Epithelial cell of prostate (primary cell): ENCODE measurements around the gene RALB.
A peak's percentile ranks its signal among the peaks of the same experiment; 100 is the strongest.
"Not testable (repeated sequence)": the region's sequence is repeated elsewhere in the genome, so short reads cannot be mapped to it uniquely, and the experiment has no call there.

Experiments used
- DNase-seq: peaks from one replicate; pipeline ENCODE4 v3.0.0-alpha.2; 2011; ENCODE audit warnings: low read depth, low spot score
- H3K27ac ChIP-seq: fragments of 450-650 bp; 2 replicates; pipeline ENCODE4 v1.5.1; 2017; ENCODE audit warnings: mild to moderate bottlenecking

Gene RALB

DNA sequence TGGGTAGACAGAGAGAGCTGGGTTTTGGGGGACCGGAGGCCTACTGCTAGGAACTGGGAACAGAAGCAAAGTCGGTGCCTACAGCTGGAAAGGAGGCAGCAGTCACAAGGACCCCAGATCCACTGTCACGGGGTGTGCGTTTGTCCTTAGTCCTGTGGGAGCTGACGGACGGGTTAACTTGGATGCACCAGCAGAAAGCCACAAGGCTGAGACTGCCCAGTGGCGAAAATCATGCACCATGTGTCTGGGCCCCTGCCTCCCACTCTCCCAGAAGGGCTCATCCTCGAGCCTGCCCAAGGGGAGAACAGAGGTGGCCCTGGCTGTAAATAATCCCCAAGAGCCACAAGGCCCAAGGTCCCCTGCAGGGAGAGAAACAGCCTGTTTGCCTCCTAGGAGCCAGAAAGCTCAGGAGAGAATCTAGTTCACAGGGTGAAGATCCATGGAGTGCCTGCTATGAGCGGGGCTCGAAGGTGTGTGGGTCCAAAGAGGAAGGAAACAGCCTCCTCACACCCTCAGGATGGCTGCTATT is 11.7 kb upstream of the RALB start:
- H3K27ac ChIP-seq = no peak overlapping the region

DNA sequence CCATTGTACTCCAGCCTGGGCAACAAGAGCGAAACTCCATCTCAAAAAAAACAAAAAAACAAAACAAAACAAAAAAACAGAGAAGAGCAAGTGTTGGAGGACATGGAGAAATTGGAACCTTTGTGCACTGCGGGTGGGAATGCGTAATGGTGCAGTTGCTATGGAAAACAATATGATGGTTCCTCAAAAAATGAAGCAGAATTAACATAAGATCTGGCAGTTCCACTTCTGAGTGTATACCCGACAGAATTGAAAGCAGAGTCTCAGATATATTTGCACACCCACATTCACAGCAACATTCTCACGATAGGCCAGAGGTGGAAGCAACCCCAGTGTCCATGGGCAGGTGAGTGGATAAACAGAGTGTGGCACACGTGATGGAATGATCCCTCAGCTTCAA is 11.0 kb upstream of the RALB start:
- DNase-seq = no peak
- H3K27ac ChIP-seq = no peak overlapping the region

More for the DNA sequence above, 11.7 kb upstream of the RALB start:
- DNase-seq = no peak

DNA sequence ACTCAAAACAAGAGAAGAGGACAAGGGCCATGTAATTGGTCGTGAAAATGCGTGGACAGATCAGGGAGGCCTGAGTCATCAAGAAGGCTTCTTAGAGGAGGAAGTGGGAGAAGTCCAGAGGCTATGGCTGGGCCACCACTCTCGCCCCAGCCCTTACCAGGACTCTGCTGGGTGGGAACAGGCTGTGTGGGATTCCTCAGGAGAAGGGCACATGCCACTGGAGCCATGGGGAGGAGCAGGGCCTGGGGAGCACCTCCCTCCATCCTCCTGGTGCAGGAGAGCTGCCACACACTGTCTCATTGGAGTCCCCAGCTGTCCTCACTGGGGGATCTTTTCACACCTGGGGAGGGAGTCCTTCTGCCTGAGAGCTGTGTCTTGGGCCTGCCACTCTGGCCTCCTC is 9.4 kb upstream of the RALB start:
- DNase-seq = no peak

DNA sequence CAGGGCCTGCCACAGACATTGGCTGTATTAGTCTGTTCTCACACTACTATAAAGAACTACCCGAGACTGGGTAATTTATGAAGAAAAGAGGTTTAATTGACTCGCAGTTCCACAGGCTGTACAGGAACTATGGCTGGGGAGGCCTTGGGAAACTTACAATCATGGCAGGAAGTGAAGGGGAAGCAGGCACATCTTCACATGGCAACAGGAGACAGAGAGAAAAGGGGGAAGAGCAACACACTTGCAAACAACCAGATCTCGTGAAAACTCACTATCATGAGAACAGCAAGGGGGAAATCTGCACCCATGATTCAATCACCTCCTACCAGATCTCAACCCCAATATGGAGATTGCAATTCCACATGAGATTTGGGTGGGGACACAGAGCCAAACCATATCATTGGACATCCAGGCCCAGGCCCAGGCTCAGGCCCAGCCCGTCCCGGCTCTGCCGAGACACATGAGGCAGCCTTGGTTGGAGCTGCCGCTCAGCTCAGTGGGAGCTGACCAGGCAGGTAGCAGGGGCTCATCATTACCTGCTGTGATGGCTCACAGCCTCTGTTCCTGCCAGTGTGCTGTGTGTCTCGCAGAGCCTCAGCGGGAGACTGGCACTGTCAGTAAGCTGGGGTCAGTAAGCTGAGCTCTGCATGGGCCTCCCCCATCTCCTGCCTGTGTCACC is 8.6 kb upstream of the RALB start:
- no peak for DNase-seq
- no peak overlapping the region for H3K27ac ChIP-seq

More for the DNA sequence above, 9.4 kb upstream of the RALB start:
- peak overlapping the region; percentile 28 for H3K27ac ChIP-seq

DNA sequence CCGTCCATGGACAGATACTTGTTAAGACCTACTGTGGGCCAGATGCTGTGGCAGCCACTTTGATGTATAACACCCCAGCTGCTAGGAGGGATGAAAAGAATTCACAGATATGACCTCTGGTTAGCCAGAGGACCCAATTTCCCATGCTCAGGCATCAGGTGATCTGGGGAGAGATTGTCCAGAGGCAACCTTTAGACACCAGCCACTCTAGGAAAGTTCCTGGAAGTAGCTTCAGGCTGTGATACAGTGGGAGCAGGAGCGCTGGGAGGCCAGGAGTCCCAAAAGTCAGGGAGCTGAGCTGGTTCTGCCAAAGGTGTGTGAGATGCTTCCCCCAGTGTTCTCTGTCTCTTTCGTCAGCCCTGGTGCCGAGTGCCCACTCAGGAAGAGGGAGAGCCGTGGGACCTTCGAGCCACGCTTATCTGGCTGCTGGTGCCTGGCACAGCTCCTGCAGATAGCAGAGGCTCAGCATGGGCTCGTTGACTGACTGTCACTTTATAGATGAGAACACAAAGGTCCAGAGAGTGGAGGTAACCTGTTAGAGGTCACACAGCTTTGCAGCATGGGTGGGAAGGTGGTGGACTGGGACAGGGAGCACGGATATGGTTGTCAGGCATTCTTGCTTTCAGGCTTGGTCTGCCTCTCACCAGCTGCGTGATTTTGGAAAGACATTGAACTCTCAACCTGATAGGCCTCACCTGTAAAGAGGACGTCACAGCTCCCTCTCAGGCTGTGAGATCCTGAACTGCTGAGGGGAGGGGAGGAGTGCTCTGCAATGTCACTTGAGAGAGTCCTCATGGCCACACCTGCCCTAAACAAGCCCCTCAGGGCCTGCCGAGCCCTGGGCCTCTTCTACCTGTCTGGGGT is 7.8 kb upstream of the RALB start:
- H3K27ac ChIP-seq = no peak overlapping the region
- DNase-seq = no peak

DNA sequence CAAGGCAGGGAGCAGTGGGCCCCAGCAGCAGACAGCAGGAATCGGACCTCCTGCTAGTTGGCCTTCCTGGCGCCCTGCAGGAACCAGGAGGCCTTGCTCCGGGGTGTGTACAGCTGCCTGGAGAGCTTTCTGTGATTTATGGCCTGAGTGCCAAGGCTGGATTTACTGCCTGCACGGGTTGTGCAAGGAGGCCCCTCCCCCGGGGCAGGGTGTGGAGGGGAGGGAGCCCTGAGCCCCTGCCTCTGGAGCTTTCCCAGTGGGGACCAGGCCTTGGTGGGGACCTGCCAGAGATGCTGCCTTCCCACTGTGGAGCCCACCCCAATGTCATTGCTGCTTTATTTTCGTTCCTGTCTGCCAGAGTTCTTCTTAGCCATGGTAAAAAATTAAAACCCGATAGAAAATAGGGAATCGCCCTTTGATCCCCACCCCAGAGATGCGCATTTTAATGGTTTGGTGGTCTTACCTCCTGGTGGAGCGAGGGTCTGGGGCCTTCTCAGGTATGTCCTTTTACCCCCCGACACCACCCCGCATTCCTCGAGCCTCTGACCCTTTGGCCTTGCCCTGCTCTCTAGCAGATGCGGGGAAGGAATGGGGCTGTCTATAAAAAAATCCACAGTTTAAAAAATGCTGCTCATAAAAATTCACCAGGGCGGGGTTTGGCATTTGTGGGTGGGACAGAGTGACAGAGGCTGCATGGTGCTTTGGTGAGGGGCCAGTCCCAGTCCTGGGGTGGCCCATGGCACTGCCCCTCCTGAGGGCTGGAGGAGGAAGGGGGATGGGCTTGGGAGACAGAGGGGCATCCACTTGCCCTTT is 6.9 kb upstream of the RALB start:
- H3K27ac ChIP-seq = no peak overlapping the region
- no peak for DNase-seq

DNA sequence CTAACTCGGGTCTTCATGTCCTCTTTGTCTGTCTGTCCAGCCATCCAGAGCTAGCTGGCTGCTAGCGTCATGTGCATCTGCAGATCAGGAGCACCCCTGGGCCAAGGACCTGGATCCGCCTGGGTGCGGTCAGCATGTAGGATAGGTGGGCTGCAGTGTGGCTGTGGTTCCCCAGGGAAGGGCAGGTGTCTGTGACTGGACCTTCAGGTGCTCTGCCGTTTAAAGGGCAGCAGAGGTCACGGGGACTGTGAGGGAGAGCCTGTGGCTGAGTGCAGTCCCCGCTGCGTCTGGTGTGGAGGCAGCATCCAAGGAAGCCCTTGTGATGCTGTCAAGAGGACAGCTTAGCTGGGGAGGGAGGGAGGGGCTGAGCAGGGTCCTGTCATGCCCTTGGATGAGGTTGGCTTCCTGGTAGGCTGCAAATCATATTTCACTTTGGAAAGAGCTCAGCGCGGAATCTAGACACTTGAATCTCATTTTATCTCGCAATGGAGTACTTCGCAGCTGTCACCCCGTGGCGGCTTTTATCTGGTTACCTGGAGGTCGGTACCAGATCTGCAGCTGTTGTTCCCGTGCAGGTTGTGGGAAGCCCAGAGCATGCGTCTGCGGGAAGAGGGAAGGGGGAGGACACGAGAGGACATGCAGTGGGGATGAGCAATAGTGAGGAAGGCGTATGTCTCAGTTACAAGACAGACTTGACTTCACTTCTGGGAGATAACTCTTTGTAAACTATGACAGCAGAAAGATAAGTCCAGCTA is 5.9 kb upstream of the RALB start:
- H3K27ac ChIP-seq = no peak overlapping the region
- no peak for DNase-seq

DNA sequence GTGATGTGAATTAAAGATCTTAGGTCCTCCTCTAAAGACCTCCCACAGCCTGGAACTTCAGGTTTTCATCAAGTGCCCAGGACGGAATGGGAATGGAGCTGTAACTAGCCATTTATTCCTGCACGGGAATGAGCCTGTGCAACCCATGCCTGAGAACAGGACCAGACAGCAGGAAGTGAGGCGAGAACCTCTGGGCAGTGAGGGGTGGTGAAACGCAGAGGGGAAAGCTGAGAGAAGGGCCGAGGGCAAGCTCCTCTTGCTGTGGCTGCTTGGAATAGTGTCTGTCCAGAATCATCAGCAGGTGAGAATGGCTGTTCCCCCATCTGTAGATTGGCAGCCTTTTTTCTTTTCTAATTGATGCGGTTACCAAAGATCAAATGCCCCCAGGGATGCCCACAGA is 4.8 kb upstream of the RALB start:
- no peak overlapping the region for H3K27ac ChIP-seq
- no peak for DNase-seq

DNA sequence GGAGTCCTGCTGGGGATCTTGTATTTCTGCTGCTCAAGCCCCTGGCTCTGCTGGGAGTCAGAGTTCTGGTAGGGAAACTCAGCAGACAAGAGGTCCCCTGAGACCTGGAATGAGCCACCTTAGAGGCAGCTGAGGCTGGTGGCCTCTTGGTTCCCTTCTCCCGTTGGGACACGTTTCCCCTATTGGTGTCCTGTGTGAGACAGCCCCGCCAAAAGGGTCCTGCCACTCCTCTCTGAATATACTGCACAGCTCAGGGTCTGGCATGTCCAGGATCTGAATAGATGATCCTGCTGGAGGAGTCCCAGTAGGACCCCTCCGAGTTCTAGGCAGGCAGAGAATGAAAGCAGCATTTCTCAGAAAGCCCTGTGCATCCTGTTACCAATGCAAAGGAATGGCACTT is 2.0 kb upstream of the RALB start:
- no peak overlapping the region for H3K27ac ChIP-seq
- DNase-seq = no peak

DNA sequence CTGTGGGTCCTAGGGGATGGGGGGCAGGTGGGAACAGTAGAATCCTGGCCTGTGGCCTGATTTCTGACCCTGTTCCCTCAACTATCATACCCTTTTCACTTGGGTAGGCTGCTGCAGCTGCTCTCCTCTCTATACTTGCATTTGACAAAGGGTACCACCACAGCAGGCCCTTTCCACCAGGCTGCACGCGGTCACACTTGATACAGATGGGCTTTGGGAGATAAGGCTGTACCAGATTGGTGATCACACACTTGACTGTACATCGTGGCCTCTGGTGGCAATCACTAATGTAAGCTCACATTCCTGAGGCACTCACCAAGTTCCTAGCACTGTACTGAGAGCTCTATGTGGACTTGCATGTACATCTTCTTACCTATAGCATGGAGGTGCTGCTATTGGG is 1.6 kb upstream of the RALB start:
- no peak for DNase-seq
- H3K27ac ChIP-seq = no peak overlapping the region

DNA sequence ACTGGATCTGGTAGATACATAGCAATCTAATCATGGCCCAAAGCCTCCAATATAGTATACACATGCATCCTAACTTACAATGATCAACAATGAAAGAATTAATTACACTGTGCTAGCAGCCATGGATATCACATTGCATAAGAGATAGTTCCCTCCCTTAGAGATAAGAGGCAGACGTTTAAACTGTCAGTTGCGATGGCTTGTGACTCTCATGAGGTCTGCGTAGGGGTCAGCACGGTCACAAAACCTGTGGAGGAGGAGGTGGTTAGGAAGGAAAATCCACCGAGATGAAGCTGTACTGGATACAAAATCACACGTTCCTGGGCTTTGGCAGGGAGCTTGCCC is 800 bp upstream of the RALB start:
- no peak for DNase-seq
- H3K27ac ChIP-seq = no peak overlapping the region

DNA sequence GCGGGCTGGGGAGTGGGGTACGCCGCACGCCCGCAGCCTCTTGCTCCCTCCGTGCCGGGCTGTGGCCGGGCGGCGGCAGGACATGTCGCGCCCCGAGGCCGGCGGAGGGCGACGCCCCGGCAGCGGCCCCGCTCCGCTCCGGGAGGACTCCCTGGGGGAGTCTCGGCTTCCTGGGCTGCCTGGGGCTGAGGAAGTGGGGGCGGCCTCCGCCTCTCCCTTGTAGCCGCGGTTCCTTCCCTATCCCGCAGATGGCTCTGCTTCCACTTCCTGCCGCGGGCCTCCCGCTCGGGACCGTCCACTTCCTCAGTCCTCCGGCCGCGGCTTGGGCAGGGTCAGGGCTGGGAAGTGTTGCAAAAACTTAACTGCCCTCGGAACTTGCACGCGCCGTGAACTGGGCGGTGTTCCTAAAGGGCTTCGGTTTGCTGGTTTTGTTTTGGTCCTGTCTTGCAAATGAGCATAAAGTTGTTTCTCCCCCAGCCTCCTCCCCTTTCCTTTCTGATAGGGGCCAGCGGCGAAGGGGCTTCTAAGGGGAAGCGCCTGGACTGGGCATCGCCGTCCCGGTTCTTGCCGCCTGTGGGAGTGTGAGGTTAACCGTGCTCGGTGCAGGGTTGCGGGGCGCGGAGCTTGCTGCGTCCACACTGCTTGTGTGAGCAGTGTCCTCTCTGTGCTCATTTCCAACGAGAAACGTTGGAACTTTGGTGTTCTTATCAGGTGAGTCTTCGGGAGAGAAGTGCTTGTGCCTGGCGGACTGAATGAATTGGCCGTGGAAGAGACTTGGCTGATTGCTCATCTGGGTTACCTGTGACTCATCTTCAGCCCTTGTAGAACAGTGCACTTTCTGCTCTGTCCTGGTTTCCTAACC is 600 bp downstream of the RALB start:
- no peak for DNase-seq
- H3K27ac ChIP-seq = peak overlapping the region; percentile 90

DNA sequence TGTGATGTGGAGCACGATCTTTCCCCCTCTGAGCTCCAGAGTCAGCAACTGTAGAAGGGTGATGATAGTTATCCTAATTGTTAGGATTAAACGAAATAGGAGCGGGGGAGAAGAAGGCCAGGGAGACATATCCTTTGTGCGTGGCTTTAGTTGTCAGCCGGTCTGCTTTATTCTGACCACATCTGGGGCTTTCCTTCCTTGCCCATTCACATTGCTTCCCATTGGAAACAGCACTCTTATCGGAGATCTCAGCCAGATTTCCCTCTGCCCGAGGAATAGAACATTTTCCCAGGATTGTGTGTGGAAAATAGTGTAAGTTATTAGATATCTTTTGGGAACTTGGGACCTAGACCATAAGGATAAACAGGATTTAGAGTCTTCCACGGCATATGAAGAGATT is 1.5 kb downstream of the RALB start:
- no peak overlapping the region for H3K27ac ChIP-seq
- DNase-seq = no peak

DNA sequence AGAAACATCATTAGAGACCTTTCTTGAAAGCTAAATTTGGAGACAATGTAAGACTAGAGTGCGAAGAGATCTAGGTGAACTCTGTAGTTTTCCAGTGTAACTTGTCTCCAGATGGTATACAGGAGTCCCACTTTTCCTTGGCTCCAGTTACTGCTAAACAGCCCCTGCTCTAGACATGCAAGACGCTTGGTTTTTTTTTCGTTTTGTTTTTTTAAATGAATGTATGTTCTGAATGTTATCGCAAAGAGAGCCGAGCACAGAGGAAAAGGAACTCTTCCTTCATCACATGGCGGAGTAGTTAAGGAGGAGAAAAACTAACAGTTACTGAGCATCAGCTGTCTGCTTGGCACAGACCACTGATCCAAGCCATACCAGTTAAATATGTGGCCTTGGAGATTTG is 2.4 kb downstream of the RALB start:
- H3K27ac ChIP-seq = no peak overlapping the region
- no peak for DNase-seq

DNA sequence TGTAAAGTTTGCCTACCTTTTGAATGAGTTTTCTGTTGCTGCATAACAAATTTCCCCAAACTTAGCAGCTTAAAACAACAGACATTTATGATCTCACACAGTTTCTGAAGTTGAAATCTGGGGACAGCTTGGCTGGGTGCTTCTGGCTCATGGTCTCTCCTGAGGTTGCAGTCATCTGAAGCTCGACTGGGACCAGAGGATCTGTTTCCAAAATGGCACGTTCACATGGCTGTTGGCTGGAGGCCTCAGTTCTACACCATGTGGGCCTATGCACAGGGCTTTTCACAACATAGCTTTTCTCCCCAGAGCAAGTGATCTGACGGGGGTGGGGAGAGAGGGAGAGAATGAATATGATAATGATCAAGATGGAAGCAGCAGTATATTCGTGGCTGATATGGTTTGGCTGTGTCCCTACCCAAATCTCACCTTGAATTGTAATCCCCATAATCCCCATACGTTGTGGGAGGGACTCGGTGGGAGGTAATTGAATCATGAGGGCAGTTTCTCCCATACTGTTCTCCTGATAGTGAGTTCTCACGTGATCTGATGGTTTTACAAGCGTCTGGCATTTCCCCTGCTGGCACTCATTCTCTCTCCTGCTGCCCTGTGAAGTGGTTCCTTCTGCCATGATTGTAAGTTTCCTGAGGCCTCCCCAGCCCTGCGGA is 3.5 kb downstream of the RALB start:
- H3K27ac ChIP-seq = no peak overlapping the region
- no peak for DNase-seq

DNA sequence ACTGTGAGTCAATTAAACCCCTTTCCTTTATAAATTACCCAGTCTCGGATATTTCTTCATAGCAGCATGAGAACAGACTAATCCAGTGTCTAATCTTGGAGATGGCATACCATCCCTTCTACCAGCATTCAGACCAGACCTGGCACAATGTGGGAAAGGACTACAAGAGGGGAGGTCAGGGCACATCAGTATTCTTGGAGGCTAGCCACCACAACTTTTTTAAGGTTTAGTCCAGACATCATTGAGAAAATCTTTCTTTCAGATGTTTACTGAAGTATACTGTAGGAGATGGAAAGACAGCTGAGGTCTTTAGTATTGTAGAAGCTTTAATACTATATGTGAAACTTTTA is 4.0 kb downstream of the RALB start:
- H3K27ac ChIP-seq = no peak overlapping the region
- DNase-seq = no peak

DNA sequence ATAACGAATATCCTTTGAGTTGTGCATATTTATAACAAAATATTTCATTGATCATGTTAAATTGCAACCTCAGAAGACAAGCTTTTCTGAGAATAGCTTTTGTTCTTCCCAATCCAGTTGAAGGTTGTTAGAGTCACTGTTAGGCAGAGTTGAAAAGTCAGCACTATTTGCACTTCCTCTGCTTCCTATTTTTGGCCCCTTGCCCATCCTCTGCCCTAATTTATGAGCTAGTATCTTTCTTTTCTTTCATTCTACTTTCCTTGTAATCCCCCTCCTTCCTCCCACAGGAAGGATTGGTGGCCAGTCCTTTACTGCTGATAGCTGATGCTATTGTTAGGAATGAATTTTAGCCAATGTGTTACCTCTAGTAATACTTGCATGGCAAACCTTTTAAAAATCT is 4.9 kb downstream of the RALB start:
- no peak overlapping the region for H3K27ac ChIP-seq
- DNase-seq = no peak

DNA sequence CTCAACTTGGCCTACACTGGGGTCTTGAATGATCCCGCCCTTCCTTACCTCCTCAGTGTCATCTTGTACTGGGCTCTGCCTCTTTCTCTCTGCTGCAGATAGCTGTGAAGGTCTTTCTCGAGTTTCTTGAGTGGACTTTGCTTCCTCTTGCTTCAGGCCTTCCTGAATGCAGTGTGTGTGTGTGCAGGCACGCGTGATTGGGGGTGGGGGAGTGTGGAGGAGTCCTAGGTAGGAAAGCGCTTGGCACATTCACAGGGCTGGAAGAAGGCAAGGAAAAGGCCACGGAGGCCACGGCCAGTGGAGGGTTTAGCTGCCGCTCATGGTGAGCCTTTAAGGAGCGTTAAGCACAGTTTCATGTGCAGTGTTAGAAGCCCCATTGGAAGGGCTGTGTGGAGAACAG is 5.5 kb downstream of the RALB start:
- no peak overlapping the region for H3K27ac ChIP-seq
- DNase-seq = no peak

DNA sequence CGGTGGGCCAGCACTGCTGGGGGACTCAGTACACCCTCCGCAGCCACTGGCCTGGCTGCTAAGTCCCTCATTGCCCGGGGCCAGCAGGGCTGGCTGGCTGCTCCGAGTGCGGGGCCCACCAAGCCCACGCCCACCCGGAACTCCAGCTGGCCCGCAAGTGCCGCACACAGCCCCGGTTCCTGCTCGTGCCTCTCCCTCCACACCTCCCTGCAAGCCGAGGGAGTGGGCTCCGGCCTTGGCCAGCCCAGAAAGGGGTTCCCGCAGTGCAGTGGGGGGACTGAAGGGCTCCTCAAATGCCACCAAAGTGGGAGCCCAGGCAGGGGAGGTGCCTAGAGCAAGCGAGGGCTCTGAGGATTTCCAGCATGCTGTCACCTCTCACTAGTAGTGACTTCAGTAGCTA is 7.3 kb downstream of the RALB start:
- not testable (repeated sequence) for DNase-seq, H3K27ac ChIP-seq
